Esophagus squamous epithelium (tissue), 5 donors: ENCODE measurements around the gene ST3GAL3. TPM values are rescaled to one million over a fixed set of nuclear protein-coding genes. Genes with fewer than 3 reads are reported as not detected.

Source experiments
- DNase-seq: peaks from one replicate; lab custom pipeline; 2025; lab: John Stamatoyannopoulos, UW
- H3K27ac ChIP-seq, 4 donors: fragments of 200-600 bp; sonication (generic); one replicate each; pipeline ENCODE4 v1.5.1; 2016 to 2019; ENCODE audit warnings: mild to moderate bottlenecking in 1 of 4
- H3K27me3 ChIP-seq, 4 donors: fragments of 200-600 bp; sonication (generic); 1 replicate in 3 of 4; 2 replicates in 1 of 4; pipeline versions ENCODE4 v1.5.1 to v1.6.0; 2017 to 2021; ENCODE audit warnings: antibody characterized with exemption in 1 of 4
- H3K36me3 ChIP-seq, 3 donors: fragments of 200-600 bp; sonication (generic); one replicate each; pipeline ENCODE4 v1.5.1; 2016 to 2019
- H3K4me1 ChIP-seq, 3 donors: fragments of 200-600 bp; sonication (generic); one replicate each; pipeline ENCODE4 v1.5.1; 2017 to 2019
- H3K4me3 ChIP-seq, 4 donors: fragments of 200-600 bp; sonication (generic); 1 replicate in 3 of 4; 2 replicates in 1 of 4; pipeline ENCODE4 v1.5.1; 2016 to 2019; ENCODE audit warnings: mild to moderate bottlenecking in 2 of 4, moderate library complexity in 1 of 4
- H3K9me3 ChIP-seq, 3 donors: fragments of 200-600 bp; sonication (generic); one replicate each; pipeline ENCODE4 v1.5.1; 2016 to 2019
- CTCF ChIP-seq, 6 experiments: fragments of 450-650 bp in 4 of 6; fragments of 200-600 bp in 2 of 6; sonication (generic) in 2 of 6; IDR thresholded peaks; one replicate each; pipeline ENCODE4 v1.5.1; 2016 to 2019; ENCODE audit warnings: antibody characterized with exemption in 6 of 6, mild to moderate bottlenecking in 4 of 6, moderate library complexity in 4 of 6
- POLR2A ChIP-seq, 4 donors: fragments of 450-650 bp; IDR thresholded peaks; one replicate each; pipeline ENCODE4 v1.6.1; 2017; ENCODE audit warnings: antibody characterized with exemption in 4 of 4, mild to moderate bottlenecking in 4 of 4, moderate library complexity in 3 of 4
- WGBS, 2 donors: methylation state at CpG; one replicate each; pipeline ENCODE4 v1.1.5; 2018; 5-methylcytosine and 5-hydroxymethylcytosine counted together
- intact Hi-C: fragments of 100-400 bp; cut with DNase I; formaldehyde crosslinking; loops from one replicate; pipeline ENCODE4 v1.15.0; 2022
- total RNA-seq, 4 donors: library from RNA; depleted of rRNA; stranded (reverse); fragments of >200 nt; gene quantifications; one replicate each; pipeline ENCODE4 v1.1.0, GENCODE V29; 2016
- donor health status: DM: yes; HTN: yes; CAD: no.

Gene ST3GAL3
- total RNA-seq, 4 donors from 2014 or later, result 2.8 to 10.7 (median 7.1) TPM

GRCh38 chr1:43882763-43883162 is 175.4 kb downstream of the ST3GAL3 start:
- Histone ChIP-seq H3K27ac (no peak overlapping the region), H3K36me3 (no peaks in the 10 kb centered on the region), H3K4me1 (peaks cover 3 to 38% (median 14%) of the 10 kb centered on the region in 3 donors), H3K27me3 (no peaks in the 10 kb centered on the region), H3K9me3 (no peaks in the 10 kb centered on the region), H3K4me3 (no peak overlapping the region)
- TF ChIP-seq CTCF (IDR thresholded peaks at IDR 0.05) (no peak), POLR2A (IDR thresholded peaks at IDR 0.05) (no peak)
- no peak for DNase-seq
- intact Hi-C loops, result no loop called here
- WGBS, 2 donors, result 90 to 94% methylated on average over 4 of the region's 4 CpGs

GRCh38 chr1:43883321-43883720 is 176.0 kb downstream of the ST3GAL3 start:
- H3K27me3 ChIP-seq, result no peaks in the 10 kb centered on the region
- 36 to 39% methylated on average over 3 to 4 of the region's 4 CpGs for WGBS, 2 donors
- H3K4me1 ChIP-seq, result peaks cover 3 to 38% (median 14%) of the 10 kb centered on the region in 3 donors
- H3K4me3 ChIP-seq, result no peak overlapping the region
- TF ChIP-seq CTCF (IDR thresholded peaks at IDR 0.05), result no peak
- no peak for TF ChIP-seq POLR2A (IDR thresholded peaks at IDR 0.05)
- H3K36me3 ChIP-seq, result no peaks in the 10 kb centered on the region
- DNase-seq, result no peak
- intact Hi-C loops, result no loop called here
- no peaks in the 10 kb centered on the region for H3K9me3 ChIP-seq
- H3K27ac ChIP-seq, result no peak overlapping the region

GRCh38 chr1:43885279-43885801 is 178.0 kb downstream of the ST3GAL3 start:
- DNase-seq, result no peak
- H3K27ac ChIP-seq, result peak overlapping the region in 1 of 4 donors; percentile 50
- intact Hi-C loops, result no loop called here
- no peaks in the 10 kb centered on the region for H3K9me3 ChIP-seq
- H3K4me1 ChIP-seq, result peaks cover 0 to 26% (median 9%) of the 10 kb centered on the region in 3 donors
- no peaks in the 10 kb centered on the region for H3K27me3 ChIP-seq
- H3K36me3 ChIP-seq, result no peaks in the 10 kb centered on the region
- no peak overlapping the region for H3K4me3 ChIP-seq
- 55 to 62% methylated on average over 6 to 10 of the region's 12 CpGs for WGBS, 2 donors
- TF ChIP-seq CTCF (IDR thresholded peaks at IDR 0.05) (no peak), POLR2A (IDR thresholded peaks at IDR 0.05) (no peak)

GRCh38 chr1:43887748-43888147 is 180.4 kb downstream of the ST3GAL3 start:
- Histone ChIP-seq H3K27me3 (no peaks in the 10 kb centered on the region), H3K4me3 (no peak overlapping the region), H3K9me3 (no peaks in the 10 kb centered on the region), H3K4me1 (peaks cover 0 to 21% (median 6%) of the 10 kb centered on the region in 3 donors), H3K27ac (no peak overlapping the region), H3K36me3 (no peaks in the 10 kb centered on the region)
- intact Hi-C loops, result no loop called here
- TF ChIP-seq POLR2A (IDR thresholded peaks at IDR 0.05), result no peak
- no peak for TF ChIP-seq CTCF (IDR thresholded peaks at IDR 0.05)
- DNase-seq, result no peak

- no peak for TF ChIP-seq POLR2A (IDR thresholded peaks at IDR 0.05)
- no peak for TF ChIP-seq CTCF (IDR thresholded peaks at IDR 0.05)
- intact Hi-C loops, result no loop called here
- no peaks in the 10 kb centered on the region for H3K4me1 ChIP-seq
- no peaks in the 10 kb centered on the region for H3K9me3 ChIP-seq
- no peaks in the 10 kb centered on the region for H3K27me3 ChIP-seq
- peaks cover 0 to 15% (median 0%) of the 10 kb centered on the region in 3 donors for H3K36me3 ChIP-seq
- no peak for DNase-seq
- no peak overlapping the region for H3K27ac ChIP-seq
- no peak overlapping the region for H3K4me3 ChIP-seq
- 86 to 89% methylated on average over 5 of the region's 5 CpGs for WGBS, 2 donors
These were observed 183.5 kb downstream of the ST3GAL3 start for GRCh38 chr1:43890815-43891214.
